NCI-H2029 treated with DMSO at 0.1 percent for 48 hours (cell line): Measurements from ENCODE around the gene FA2H.
"Not testable (repeated sequence)": the region's sequence is repeated elsewhere in the genome, so short reads cannot be mapped to it uniquely, and the experiment has no call there.

Experiments used
- DNase-seq: peaks from one replicate; lab custom pipeline; 2025; lab: John Stamatoyannopoulos, UW

FA2H gene

DNA sequence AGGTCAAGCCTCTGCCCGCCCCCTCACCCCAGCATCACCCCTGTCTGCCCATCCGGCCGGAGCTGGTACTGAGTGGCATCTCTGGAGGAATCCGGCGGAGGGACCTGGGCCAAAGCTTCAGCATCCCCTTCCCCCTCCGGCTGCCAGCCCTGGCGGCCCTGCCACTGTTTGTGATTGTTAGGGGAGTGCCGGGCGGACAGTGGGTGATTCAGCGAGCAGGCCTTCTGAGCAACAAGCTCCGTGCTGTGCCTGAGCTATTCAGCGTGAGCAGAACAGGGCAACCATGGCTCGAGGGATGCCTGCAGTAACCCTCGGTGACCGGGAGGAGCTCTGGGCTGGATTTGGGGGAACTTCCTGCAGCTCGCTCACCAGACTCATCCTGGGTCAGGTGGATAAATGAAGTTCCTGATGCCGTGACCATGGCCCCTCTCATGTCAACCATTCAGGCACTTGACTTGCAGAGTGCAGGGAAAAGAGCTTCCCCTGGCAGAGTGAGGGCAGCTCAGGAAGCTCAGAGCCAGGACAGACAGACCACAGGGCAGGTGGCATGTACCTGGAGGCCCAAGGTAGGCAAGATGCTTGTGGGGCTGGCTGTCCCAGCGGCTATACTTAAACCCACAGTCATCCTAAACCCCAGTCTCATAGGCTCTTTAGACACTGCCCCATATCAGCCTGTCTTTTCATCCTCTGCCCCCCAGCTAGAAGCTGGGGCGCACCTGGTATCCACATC is 49.6 kb downstream of the FA2H start:
- no peak for DNase-seq

DNA sequence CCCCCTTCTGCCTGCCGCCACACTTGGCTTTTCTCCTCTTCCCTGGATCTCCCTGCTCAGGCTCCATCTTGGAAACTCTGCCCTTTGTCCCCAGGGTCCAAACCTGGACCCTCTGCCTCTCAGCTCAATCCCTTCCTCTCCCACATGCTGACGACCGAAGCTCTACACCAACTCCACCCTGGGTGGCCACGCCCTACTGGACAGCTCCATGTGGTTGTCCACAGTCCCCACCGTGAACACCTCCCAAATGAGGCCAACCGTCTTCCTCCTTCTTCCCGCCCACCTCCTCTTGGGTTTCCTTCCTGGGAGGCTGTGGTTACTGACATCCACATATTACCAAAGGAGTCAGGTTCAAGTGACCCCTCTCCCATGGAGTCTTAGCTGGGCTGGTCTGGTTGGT is 51.4 kb downstream of the FA2H start:
- DNase-seq: no peak

DNA sequence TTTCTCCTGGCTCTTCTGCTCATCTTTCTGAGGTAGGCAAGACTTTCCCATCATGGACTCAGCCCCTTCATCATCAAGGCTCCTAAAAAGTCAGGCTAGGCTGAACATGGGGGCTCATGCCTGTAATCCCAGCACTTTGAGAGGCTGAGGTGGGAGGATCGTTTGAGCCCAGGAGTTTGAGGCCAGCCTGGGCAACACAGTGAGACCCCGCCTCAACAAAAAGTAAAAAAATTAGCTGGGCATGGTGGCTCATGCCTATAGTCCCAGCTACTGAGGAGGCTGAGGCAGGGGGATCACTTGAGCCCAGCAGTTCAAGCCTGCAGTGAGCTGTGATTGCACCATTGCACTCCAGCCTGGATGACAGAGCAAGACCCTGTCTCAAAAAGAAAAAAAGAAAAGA is 52.5 kb downstream of the FA2H start:
- not testable (repeated sequence) for DNase-seq

DNA sequence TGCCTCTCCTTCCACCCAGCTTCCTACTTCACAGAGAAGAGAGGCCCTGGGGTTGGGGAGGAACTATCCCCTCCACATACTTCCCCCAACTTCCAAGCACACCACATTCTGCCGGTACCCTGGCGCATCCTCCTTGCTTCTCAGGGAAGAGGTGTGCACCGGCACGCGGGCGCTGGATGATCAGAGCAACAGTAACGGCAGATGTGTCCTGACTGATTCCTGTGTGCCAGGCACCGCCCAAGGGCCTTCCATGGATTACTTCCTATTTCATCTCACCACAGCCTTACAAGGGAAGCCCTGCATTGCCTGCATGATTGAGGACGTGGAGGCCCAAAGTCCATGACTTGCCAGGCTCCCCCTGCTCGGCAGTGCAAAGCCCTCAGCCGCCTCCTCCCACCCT is 52.9 kb downstream of the FA2H start:
- DNase-seq: no peak

DNA sequence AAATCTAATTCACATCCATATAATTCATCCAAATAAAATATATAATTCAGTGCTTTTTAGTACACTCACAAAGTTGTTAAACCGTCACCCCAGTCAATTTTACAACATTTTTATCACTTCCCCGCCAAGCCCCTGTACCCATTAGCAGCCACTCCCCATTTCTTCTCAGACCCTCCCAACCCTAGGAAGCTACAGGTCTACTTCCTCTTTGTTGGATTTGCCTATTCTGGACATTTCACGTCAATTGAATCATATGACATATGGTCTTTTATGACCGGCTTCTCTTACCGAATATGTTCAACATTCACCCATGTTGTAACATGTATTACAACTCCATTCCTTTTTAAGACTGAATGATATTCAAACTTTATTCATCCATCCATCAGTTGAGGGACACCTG is 54.0 kb downstream of the FA2H start:
- DNase-seq: no peak

DNA sequence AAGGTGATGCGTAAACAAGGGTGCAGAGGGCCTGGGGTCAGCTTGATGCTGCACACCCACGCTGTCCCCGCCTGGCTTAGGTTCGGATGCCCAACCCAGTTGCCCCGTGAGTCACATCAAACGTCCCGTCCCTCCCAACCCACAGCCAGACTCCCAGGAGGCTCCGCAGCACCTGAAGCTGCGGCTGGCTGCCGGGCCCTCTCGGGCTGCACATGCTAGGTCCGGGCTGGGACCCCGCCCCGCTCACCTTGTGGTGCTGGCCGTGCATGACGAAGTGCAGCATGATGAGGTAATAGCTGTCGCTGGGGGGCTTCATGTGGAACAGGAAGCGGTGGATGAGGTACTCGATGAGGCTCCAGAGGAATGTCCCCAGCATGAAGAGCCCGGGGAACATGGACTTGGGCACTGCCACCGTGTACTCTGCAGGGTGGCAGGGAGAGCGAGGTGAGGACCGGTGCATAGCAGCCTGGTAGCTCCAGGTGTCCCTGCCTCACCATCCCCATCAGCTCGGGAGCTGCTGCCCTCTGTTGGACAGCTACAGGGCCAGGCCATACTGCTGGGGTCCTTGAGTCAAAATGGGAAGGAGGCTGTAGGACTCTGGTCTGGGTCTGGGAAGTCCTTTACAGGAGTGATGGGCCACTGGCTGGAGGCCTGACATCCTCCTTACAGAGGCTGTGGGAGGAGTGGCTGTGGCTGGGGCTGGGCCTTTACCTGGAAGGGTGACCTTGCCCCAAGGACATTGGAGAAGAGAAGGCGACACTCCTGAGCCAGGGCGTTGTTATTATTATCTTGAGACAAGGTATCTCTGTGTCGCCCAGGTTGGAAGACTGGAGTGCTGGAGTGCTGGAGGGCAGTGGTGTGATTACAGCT is 55.6 kb downstream of the FA2H start:
- no peak for DNase-seq

DNA sequence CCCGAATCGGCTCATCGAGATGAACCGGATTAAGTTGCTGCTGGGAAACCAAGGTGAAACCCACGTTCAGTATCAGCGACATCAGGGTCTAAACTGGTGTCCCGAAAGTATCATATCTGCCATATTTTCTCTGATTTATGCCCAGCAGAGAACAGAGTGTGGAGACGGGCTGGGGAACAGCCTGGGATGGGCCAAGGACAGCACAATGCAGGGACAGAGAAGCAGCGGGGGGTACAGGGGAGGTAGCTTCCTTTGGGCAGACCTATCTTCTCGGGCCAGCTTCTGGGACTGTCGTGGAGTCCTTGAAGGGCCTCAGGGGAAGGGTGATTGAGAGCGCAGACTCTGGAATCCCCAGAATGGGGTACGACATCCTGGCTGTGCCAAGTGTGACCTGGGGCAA is 56.5 kb downstream of the FA2H start:
- no peak for DNase-seq

DNA sequence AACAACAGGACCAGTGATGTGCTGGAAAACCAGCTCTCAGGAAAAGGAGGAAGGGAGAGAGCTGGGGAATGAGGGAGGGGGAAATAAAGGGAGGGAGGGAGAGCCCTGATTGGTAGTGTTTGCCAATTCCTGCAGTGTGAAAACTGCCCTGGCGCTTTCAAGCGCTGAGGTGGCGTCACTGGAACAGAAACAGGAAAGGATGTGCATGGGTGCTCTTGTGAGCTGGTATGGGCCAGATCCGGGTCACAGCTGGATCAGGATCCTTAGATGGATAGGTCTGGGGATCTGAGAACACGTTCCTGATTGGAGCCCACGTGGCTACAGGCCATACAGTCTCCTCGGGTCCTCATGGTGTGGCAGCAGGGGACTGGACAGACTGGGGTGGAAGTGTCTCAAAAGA is 57.3 kb downstream of the FA2H start:
- no peak for DNase-seq

DNA sequence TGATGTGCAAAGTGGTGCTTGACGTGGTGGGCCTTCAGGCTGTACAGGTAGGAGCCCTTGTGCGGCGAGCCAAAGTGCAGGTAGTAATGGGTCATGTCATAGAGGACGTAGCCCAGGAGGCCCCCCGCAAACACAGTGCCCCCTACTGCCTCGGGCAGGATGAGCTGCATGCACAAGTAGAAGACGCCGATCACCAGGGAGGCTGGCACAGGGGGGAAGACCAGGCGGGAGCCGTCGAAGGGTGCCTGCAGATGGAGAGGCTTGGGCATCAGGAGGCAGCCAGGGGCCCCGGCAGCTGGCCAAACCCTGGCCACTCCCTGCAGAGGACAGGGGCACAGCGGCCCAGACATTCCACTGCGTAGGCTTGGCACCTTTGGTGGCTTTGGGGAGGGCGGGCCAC is 58.3 kb downstream of the FA2H start:
- DNase-seq: no peak

DNA sequence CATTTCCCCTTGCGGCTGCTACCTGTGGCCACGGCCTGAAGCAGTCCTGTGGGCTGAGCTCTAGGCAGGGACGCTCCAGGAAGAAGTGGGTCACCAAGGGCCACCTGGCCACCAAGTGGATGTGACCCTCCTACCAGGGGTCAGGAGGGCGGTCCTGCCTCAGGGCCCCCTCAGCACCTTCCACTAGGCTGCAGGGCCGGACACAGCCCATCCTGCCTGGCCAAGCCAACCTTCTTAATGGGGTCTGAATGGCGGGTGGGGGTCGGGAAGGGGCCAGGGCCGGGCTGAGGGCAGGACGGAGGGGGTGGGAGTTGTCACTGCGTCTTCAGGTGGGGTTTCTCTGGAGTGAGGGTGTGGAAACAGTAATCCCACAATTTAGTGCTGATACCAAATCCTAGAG is 60.7 kb downstream of the FA2H start:
- DNase-seq: no peak

DNA sequence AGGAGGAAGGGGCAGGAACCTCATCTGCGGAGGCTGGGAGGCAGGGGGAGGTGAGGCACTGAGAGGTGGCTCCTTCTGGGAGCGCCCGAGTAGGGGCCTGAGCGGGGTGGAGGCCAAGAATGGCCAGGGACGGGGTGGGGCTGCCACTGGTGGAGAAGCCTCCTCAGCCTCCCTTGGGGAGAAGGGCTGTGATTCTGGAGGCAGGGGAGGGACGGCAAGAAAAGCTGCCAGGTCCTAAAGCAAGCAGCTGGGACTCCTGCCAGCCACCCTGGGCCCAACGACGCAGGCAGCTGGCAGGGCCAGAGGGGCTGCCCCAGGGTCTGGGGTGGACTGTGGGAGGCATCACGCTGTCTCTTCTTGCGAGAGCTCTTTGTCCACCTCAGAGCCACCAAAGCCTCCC is 61.3 kb downstream of the FA2H start:
- DNase-seq: no peak

DNA sequence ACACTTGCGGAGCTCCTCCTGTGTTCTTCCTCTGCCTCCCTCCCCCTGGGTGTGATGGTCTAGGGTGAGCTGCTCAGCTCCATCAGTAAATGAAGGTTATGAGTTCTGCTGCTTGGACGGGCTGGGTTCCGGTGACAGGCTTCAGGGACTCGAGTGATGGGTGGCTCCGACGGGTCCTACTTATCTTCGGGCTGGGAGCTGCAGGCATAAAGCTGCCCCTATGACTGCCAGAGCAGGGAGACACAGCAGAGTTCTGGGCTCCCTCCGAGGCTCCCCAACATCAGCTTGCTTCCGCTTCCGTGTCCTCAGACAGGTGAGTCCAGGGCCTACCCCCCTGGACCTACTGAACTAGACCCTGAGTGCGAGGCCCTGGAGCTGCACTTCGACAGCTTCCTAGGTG is 62.7 kb downstream of the FA2H start:
- no peak for DNase-seq

DNA sequence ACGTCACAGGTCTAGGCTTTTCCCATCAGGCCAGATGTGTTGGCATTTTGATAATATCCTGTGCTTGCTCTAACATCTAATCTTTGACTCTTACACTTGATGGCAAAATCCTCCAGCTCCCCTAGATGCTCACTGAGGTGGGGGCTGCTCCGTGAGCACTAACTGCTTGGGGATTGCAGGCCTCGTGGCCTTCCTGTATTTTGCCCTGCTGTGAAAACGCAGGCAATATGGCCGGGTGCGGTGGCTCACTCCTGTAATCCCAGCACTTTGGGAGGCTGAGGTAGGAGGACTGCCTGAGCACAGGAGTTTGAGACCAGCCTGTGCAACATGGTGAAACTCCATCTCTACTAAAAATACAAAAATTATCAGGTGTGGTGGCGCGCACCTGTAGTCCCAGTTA is 64.2 kb downstream of the FA2H start:
- no peak for DNase-seq

DNA sequence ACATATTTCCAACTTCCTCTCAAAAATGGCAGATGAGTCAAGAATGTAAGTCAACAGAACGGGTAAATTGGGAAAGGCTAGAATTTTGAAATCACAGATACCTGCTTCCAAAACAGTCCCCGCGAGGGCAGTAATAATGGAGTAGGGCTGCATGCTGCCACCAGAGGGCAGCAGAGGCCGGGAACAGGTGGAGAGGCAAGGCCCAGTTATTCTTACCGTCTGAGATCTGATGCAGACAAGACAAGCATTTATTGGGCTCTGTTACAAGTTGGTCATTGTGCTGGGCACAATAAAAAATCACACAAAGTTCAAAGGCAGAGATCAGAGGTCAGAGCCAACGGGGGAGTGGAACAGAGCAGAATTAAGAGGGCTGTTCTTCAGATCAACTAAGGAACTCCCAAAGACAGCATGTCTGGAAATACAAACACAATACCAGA is 65.2 kb downstream of the FA2H start:
- DNase-seq: peak; percentile 13

DNA sequence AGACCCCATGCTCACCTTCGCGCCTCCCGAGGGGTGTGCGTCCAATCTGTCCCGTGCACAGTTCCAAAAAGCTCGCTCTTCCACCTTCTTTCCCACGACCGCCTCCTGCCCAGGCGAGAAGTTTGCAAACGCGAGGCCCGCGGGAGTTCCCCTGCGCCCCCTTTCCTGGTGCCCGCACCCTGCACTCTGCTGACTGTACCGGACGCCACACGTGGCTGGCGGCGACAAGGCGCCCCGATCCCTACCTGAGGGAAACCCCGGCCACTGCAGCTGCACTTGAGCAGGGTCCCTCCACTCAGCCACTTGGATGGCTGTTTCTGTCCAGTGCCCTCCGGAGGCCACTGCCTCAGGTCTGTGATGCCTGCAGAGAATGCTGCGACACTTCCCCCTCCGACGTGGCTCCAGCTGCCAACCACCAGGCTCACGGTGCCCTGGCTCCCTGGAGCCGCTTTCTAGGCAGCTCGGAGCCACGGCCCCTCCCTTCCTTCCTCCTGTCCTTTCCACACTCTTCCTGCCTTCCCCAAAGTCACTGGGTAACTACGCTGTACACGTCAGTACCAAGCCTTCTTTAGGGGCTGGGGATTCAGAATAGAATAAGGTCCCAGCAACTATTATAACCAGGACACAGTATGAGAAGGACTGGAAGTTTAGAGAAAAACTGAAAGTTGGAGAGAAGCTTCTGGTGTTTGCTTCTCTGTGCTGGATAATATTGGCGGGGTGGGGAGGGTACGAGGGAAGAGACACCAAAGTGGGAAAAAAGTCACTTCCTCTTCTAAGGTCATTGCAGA is 74.0 kb downstream of the FA2H start, which contains the start of gene MLKL:
Gene MLKL, minus strand, starts transcription at position 425 of the 788 bp plus-strand sequence. CDS start 5,105 bp downstream, outside the sequence.
- no peak for DNase-seq

DNA sequence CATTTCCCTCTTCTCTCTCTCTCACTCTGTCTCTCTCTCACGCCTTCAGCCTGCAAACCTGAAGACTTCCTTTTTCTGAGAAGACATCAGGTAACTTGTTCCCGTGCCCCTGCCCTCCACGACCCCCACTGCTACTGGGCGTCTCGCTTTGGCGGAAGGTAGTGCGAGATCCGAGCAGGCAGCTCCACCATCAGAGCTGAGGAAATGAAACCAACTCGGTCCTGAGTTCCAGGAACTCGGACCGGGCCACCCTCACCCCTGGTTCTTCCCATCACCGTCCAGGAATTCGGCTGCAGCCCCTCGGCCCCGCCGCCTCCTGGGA is 74.5 kb downstream of the FA2H start:
- DNase-seq: no peak

DNA sequence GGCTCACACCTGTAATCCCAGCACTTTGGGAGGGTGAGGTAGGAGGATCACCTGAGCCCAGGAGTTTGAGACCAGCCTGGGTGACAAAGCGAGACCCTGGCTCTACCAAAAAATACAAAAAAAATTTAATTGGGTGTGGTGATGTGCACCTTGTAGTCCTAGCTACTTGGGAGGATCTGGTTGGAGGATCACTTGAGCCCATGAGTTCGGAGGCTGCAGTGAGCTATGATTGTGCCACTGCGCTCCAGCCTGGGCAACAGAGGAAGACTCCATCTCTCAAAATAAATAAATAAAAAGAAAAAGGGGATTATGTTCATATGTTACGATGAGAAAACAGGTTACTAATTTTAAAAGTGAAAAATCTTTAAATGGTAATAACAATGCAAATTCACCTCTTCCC is 75.0 kb downstream of the FA2H start:
- no peak for DNase-seq

DNA sequence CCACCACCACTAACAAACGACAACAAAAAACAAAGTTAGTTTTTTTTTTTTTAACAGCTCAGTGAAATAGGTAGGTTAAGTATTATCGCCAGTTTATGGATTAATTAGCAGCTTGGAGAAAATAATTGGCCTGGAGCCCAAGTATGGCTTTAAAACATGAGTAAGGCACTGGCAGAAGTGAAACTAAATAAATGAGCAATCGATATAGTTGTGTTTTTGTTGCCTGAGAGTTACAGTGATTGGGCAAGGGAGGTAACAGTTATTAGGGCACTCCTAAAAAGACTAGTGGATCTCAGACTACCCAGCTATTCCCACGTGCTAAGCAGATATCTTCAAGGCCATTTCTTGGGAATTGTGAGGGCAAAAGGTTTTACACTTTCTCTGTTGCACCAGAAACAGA is 76.4 kb downstream of the FA2H start:
- DNase-seq: no peak

DNA sequence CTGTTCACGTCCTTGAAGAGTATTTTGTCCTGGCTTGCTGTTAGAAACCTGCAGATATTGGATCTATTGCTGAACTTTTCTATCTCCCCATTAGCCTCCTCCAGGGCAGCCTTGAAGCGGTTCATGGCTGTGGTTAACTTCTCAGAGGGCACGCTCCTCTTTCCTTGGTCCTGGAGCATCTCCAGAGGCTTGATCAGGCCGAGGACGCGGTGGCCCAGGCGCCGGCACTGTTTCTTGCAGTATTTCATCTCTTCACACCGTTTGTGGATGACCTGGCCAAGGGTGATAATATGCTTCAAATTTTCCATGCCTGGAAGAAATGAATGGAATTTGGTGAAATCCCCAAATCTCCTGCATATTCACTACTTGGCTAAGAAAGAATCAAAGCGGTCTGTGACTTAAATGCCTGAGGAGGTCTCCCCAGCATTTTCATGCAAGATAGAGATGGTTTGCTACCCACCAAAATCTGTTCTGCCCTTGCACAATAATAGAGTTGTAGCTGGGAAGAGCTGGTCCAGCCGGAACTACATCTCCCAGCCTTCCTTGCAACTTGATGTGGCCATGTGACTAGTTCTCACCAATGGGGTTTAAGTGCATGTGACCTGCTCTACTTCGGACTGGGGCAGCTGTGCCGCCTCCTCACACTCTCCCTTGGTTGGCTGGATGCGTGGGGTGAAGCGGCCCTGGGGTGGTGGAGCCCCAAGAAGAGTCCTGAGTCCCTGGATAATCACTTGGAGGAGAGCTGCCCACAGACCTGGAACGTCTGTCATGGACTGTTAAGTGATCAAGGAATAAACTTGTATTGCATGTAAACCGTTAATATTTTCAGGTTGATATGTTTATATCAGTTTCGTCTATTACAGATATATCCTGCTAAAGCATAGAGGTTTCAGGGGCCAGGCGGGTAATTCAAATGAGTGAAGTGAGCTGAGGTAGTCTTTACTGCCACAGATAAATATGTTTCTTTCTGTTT is 78.9 kb downstream of the FA2H start:
- peak; percentile 50 for DNase-seq

DNA sequence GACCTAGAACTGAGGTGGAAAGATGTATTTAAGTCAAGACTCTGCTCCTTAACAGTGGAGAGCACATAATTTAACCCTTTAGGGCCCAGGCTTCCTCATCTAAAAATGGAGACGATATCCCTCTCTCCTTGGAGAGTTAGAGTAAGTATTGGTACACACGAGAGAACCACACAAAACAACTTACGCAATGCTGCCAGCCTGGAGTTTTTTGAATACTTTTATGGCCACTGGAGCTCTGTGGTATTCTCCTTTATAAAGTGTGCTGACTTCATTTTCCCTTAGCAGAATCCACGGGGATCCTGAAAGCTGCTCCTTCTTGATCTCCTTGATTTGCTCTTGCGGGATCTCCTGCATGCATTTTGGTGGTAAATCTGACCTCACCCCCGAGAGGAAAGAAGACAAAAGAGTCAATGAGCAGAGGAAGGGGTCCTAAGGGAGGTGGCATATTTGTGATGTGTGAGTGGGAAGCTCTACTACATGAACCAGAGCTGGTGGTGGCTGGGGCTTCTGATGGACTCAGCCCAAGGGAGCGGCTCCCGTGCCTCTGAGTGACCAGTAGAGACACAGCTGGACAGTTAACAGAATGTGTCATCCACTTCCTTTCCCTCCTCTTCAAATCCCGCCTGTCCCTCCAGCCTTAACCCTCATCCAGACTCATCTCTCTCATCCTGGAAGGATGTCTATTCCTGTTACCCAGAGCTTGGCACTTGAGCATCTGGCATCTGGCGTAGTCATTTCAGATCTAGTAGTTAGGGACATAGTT is 83.3 kb downstream of the FA2H start:
- no peak for DNase-seq

DNA sequence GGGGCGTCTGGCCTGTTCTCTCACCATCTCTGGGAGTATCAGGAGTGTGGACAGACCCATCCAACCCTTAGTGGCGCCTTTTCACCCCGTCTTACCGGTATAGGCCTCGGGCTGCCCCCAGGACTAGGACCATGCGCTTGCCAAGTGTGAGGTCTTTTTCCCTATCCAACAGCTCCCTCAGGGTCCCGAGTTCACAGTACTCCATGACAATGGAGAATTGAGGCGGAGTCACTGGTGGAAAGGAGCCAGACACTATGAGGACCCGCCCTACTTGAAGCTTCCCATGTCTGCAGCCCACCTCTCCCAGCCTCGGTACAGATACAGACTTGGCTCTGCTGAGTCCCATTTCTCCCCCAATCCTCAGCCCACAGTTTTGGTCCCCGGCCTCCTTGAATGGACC is 92.1 kb downstream of the FA2H start:
- no peak for DNase-seq
